Fibroblast of mammary gland (primary cell): ENCODE data around the gene EHMT1.
"Not testable (repeated sequence)": the region's sequence is repeated elsewhere in the genome, so short reads cannot be mapped to it uniquely, and the experiment has no call there.

Experiments used
- DNase-seq: peaks from one replicate; pipeline ENCODE4 v3.0.0-alpha.2; 2010; ENCODE audit warnings: low read depth
- H3K4me3 ChIP-seq: 2 replicates; pipeline ENCODE4 v1.5.1; 2011; ENCODE audit warnings: low read depth, mild to moderate bottlenecking, low read length, moderate library complexity; ENCODE audit not compliant: control insufficient read depth
- CTCF ChIP-seq: conservative IDR thresholded peaks from 2 replicates; pipeline ENCODE4 v1.5.1; 2011; ENCODE audit warnings: low read depth, low read length, inconsistent platforms; ENCODE audit not compliant: control insufficient read depth, insufficient read depth

Gene EHMT1

GRCh38 chr9:137879566-137880150, 260.9 kb downstream of the EHMT1 start:
- H3K4me3 ChIP-seq, result no peak overlapping the region
- no peak for DNase-seq
- no peak for TF ChIP-seq CTCF

DNA sequence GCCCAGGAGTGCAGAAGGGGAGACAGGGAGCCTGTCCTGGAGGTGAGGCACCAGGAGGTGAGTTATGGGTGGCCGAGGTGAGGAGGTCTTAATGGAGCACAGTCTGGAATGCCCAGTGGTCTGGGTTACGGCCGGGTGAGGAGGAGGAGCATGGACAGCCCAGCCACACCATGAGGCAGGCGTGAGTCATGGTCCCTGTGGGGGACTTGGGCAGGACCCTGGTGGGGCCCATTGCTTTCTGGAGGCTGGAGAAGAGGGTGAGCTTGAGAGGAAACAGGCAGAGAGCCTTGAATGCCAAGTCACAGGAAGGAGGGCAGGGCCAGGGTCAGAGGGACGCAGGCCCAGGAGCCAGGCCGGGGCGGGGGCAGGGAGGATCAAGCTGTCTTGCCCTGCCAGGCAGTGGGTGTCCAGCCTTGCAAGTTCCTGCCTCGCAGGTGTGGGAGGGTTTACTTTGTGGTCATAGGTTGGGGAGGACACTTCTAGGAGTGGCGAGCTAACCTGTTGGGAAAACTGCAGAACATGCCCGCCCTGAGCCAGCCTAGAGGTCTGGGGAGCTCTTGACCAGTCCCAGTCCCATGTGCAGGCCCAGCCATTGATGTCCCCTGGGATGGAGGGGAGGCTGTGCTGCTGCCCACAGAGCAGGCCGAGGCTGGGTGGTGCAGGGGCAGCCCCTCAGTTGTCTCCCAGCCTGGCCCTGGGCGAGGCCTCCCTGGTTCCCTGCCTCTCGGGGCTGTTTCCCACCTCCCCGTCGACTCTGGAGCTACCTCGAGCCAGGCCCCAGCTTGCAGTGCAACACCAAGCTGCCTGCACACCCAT, 261.6 kb downstream of the EHMT1 start:
- H3K4me3 ChIP-seq, result no peak overlapping the region
- no peak for DNase-seq
- no peak for TF ChIP-seq CTCF

DNA sequence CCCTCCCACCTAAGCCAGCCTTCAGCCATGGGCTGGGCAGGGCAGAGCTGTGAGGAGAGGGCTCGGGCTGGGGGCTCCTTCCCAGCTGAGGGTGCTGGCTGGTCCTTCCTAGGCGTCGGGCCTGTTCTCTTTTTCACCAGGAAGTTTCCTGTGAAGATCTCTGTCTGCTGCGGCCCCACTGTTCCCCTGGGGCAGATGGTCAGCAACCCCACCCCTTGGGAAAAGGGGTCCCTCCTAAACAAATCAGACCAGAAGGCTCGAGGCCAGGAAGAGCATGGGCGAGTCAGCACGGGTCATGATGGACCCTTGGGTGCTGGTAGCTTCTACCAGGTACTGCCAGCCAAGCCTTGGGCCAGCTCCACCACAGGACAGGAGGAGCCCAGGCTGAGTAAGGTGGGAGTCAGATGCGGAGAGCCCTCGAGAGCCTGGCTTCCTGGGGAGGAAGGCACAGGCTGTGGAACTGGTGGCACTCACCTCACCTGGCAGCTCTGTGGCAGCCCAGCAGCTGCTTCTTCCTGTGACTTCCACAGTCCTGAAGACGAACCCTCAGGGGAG, 262.2 kb downstream of the EHMT1 start:
- no peak overlapping the region for H3K4me3 ChIP-seq
- DNase-seq, result no peak
- no peak for TF ChIP-seq CTCF

DNA sequence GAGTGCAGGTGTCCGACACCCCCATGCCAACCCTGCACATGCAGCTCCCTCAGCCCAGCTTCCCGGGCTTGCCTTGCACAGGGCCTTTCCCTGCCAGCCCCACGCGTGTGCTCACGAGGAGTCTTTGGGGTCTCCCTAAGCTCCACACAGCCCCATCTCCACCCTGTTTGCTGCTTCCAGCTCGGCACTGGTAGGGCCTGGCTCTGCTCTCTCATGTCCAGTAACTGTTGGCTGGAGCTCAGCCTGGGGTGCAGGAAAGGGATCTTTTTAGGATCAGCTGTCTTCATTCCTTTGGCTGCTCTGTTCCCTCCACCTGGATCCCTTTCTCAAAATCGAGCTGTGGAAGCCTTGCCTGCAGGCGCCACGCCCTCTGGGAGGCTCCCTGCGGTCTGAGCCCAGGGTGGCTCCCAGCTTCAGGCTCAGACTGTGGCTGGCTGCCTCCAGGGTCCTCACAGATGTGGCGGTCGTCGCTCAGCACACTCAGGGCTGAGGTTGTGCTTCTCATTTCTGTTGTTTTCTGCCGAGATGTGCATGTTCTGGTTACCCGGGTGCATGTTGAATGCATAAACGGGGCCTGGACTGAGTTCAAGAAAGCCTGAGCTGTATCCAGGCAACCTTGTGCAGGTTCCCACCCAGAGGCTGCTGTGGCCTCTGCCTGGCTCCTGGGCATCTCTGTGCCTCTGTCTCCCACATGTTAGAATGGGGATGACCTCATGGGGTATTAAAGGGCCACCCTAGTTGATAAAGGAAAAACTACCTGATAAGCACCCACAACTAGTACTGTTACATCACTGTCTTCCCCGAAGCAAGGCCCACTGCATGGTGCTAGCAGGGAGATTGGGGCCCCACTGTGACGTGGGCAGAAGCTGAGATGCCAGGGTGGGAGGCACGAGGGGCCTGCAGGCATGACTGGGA, 263.0 kb downstream of the EHMT1 start:
- no peak overlapping the region for H3K4me3 ChIP-seq
- DNase-seq, result no peak
- no peak for TF ChIP-seq CTCF

- H3K4me3 ChIP-seq, result no peak overlapping the region
- TF ChIP-seq CTCF, result no peak
- no peak for DNase-seq
Observed at GRCh38 chr9:137882506-137882821, 263.7 kb downstream of the EHMT1 start.

- DNase-seq, H3K4me3 ChIP-seq: not testable (repeated sequence)
Observed at GRCh38 chr9:137883977-137884376, 265.2 kb downstream of the EHMT1 start.

DNA sequence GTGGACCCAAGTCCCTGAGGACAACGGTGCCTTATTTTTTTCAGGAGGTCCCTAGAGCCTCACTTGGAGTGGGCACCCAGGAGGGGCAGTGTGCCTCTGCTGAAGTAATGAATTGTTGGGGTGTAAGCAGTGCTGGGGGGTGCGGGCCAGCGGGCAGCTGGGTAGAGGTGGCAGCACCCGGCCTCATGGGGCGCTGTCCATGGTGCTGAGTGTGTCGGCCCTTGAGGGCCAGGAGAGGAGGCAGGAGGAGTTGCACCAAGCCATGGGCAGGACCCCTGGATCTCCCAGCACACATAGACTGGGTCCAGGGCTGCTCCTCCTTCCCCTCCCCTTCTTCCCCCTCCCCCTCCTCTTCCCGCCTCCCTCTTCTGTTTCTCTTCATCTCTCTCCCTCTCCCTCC, 265.7 kb downstream of the EHMT1 start:
- not testable (repeated sequence) for H3K4me3 ChIP-seq, DNase-seq

- not testable (repeated sequence) for DNase-seq, H3K4me3 ChIP-seq
Observed at GRCh38 chr9:137885121-137885520, 266.3 kb downstream of the EHMT1 start.
